HEK293T (cell line): ENCODE data around the gene CLDN9.

Source experiments
- ARNT ChIP-seq: fragments of 450-650 bp; IDR thresholded peaks from 2 replicates; pipeline ENCODE4 v1.6.1; 2017; ENCODE audit warnings: mild to moderate bottlenecking
- BHLHE40 ChIP-seq: fragments of 450-650 bp; IDR thresholded peaks from 2 replicates; pipeline ENCODE4 v1.6.1; 2016; ENCODE audit warnings: mild to moderate bottlenecking, moderate library complexity, borderline replicate concordance
- CTBP1 ChIP-seq: fragments of 450-650 bp; IDR thresholded peaks from 2 replicates; pipeline ENCODE4 v1.6.1; 2016; ENCODE audit warnings: borderline replicate concordance
- FOXA1 ChIP-seq: fragments of 450-650 bp; IDR thresholded peaks from 2 replicates; pipeline ENCODE4 v1.6.1; 2016; ENCODE audit warnings: mild to moderate bottlenecking
- FOXM1 ChIP-seq: fragments of 450-650 bp; IDR thresholded peaks from 2 replicates; pipeline ENCODE4 v1.6.1; 2017; ENCODE audit warnings: mild to moderate bottlenecking, borderline replicate concordance
- HDGF ChIP-seq: fragments of 450-650 bp; IDR thresholded peaks from 2 replicates; pipeline ENCODE4 v1.6.1; 2017; ENCODE audit warnings: antibody characterized with exemption, borderline replicate concordance
- NFRKB ChIP-seq: fragments of 450-650 bp; IDR thresholded peaks from 2 replicates; pipeline ENCODE4 v1.6.1; 2016; ENCODE audit warnings: mild to moderate bottlenecking, moderate library complexity
- SUZ12 ChIP-seq: fragments of 450-650 bp; IDR thresholded peaks from 2 replicates; pipeline ENCODE4 v1.6.1; 2016; ENCODE audit warnings: mild to moderate bottlenecking
- TARDBP ChIP-seq: fragments of 450-650 bp; IDR thresholded peaks from 2 replicates; pipeline ENCODE4 v1.6.1; 2016
- ZNF384 ChIP-seq: fragments of 450-650 bp; IDR thresholded peaks from 2 replicates; pipeline ENCODE4 v1.6.1; 2016
- TF ChIP-seq, protein P1 (sequence below): fragments of 450-650 bp; IDR thresholded peaks from 2 replicates; pipeline ENCODE4 v1.6.1; 2016

DNA sequence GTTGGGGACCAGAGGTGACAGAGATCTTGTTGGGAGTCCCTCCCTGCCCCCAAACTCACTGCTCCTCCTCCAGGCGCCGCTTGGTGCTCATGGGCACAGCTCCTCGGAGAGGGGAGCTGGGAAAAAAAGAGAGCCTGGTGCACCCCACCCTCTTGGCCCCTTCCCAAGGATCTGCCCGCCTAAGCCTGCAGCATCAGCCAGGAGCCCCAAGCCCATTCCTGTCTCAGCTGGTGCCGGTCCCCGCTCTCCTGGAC lies 10.6 kb downstream of the CLDN9 start:
- TF ChIP-seq ZNF384, result no peak
- no peak for TF ChIP-seq FOXM1
- TF ChIP-seq FOXA1, result no peak
- no peak for TF ChIP-seq BHLHE40
- no peak for TF ChIP-seq NFRKB
- TF ChIP-seq ARNT, result no peak
- no peak for TF ChIP-seq SUZ12
- TF ChIP-seq, protein P1, sequence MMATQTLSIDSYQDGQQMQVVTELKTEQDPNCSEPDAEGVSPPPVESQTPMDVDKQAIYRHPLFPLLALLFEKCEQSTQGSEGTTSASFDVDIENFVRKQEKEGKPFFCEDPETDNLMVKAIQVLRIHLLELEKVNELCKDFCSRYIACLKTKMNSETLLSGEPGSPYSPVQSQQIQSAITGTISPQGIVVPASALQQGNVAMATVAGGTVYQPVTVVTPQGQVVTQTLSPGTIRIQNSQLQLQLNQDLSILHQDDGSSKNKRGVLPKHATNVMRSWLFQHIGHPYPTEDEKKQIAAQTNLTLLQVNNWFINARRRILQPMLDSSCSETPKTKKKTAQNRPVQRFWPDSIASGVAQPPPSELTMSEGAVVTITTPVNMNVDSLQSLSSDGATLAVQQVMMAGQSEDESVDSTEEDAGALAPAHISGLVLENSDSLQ, result no peak
- no peak for TF ChIP-seq HDGF
- no peak for TF ChIP-seq TARDBP
- TF ChIP-seq CTBP1, result no peak
